Right lobe of liver (tissue), 6 donors: ENCODE measurements around the gene GPR89A. TPM values are rescaled to one million over a fixed set of nuclear protein-coding genes. Genes with fewer than 3 reads are reported as not detected.

Experiments
- ATAC-seq, 4 donors: fragments of 200-7000 bp; cut with Tn5 transposase; one replicate each; pipeline ENCODE4 v1.9.1; 2020; ENCODE audit warnings: mild to moderate bottlenecking in 4 of 4, moderate library complexity in 4 of 4
- DNase-seq, 3 donors: peaks; one replicate each; pipeline ENCODE4 v3.0.0-alpha.2; 2020
- H3K27ac ChIP-seq, 3 donors: fragments of 200-600 bp; one replicate each; pipeline ENCODE4 v1.8.0; 2022
- H3K27me3 ChIP-seq, 2 donors: fragments of 200-600 bp; one replicate each; pipeline ENCODE4 v1.8.0; 2022
- H3K36me3 ChIP-seq, 4 donors: fragments of 200-600 bp; sonication (generic) in 1 of 4; one replicate each; pipeline versions ENCODE4 v1.5.1 to v1.8.0; 2017 to 2022; ENCODE audit warnings: control low read depth in 1 of 4
- H3K4me1 ChIP-seq, 4 donors: fragments of 200-600 bp; sonication (generic) in 1 of 4; one replicate each; pipeline versions ENCODE4 v1.5.1 to v1.8.0; 2017 to 2022; ENCODE audit warnings: control low read depth in 1 of 4
- H3K4me3 ChIP-seq, 3 donors: fragments of 200-600 bp; one replicate each; pipeline ENCODE4 v1.8.0; 2022
- H3K9me3 ChIP-seq, 4 donors: fragments of 200-600 bp; sonication (generic) in 1 of 4; one replicate each; pipeline versions ENCODE4 v1.5.1 to v1.8.0; 2017 to 2022; ENCODE audit warnings: control low read depth in 1 of 4
- POLR2A ChIP-seq: fragments of 450-650 bp; IDR thresholded peaks from one replicate; pipeline ENCODE4 v1.6.1; 2017; ENCODE audit warnings: antibody characterized with exemption, mild to moderate bottlenecking
- WGBS: methylation state at CpG from one replicate; pipeline ENCODE4 v1.1.6; 2018; ENCODE audit warnings: low coverage, low lambda C conversion rate; ENCODE audit not compliant: insufficient coverage; ENCODE audit errors: missing lambda C conversion rate; 5-methylcytosine and 5-hydroxymethylcytosine counted together
- intact Hi-C, 2 donors: fragments of 100-400 bp; cut with DNase I; formaldehyde crosslinking; loops; one replicate each; pipeline versions ENCODE4 v1.11.2 to v1.14.1; 2022
- total RNA-seq, 6 experiments: library from RNA; depleted of rRNA in 2 of 6; stranded (reverse); fragments of >200 nt in 2 of 6; fragmentation: NEBNext Ultra II Directional in 3 of 6; extraction: Animal tissue kit (Norgen Biotek cat#: 25700) in 3 of 6; gene quantifications; one replicate each; pipeline versions ENCODE4 v1.1.0 to v1.2.4, GENCODE V29; 2016 to 2023
- TF ChIP-seq, protein P1 (sequence below), 4 donors: fragments of 200-600 bp in 3 of 4; fragments of 450-650 bp in 1 of 4; IDR thresholded peaks; one replicate each; pipeline versions ENCODE4 v1.5.1 to v1.8.0; 2016 to 2022; ENCODE audit warnings: antibody characterized with exemption in 4 of 4, mild to moderate bottlenecking in 2 of 4
- donor health status: DM: no; HTN: yes; CAD: no.
- donor health status: DM: no; HTN: no; CAD: no.
- donor health status: DM: no; HTN: no; CAD: no.
- donor health status: DM: no; HTN: yes; CAD: no.
- donor health status: DM: no; HTN: yes; CAD: no.

The GPR89A gene
- total RNA-seq, 6 experiments from 2014 or later, result 11.6 to 21.1 (median 15.5) TPM

- Histone ChIP-seq H3K9me3 (no peaks in the 10 kb centered on the region), H3K27me3 (no peaks in the 10 kb centered on the region), H3K36me3 (no peaks in the 10 kb centered on the region), H3K4me3 (peak overlapping the region in 2 of 3 donors; percentile 66 to 68), H3K4me1 (peaks cover 0 to 73% (median 20%) of the 10 kb centered on the region in 4 donors), H3K27ac (peak overlapping the region in 2 of 3 donors; percentile 94 to 98)
- intact Hi-C loops, result no loop called here
- ATAC-seq (no peak), DNase-seq (no peak)
- WGBS, result 52% methylated on average over 7 of the region's 7 CpGs
- TF ChIP-seq, protein P1, sequence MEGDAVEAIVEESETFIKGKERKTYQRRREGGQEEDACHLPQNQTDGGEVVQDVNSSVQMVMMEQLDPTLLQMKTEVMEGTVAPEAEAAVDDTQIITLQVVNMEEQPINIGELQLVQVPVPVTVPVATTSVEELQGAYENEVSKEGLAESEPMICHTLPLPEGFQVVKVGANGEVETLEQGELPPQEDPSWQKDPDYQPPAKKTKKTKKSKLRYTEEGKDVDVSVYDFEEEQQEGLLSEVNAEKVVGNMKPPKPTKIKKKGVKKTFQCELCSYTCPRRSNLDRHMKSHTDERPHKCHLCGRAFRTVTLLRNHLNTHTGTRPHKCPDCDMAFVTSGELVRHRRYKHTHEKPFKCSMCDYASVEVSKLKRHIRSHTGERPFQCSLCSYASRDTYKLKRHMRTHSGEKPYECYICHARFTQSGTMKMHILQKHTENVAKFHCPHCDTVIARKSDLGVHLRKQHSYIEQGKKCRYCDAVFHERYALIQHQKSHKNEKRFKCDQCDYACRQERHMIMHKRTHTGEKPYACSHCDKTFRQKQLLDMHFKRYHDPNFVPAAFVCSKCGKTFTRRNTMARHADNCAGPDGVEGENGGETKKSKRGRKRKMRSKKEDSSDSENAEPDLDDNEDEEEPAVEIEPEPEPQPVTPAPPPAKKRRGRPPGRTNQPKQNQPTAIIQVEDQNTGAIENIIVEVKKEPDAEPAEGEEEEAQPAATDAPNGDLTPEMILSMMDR (IDR thresholded peaks at IDR 0.05), result no peak
- TF ChIP-seq POLR2A, result no peak
Observed at GRCh38 chr1:145705622-145706021, 97.8 kb downstream of the GPR89A start.

GRCh38 chr1:145706086-145706664 is 98.4 kb downstream of the GPR89A start:
- ATAC-seq (no peak), DNase-seq (no peak)
- 22% methylated on average over 2 of the region's 2 CpGs for WGBS
- Histone ChIP-seq H3K4me3 (peak overlapping the region; percentile 37 to 68 (median 66)), H3K27ac (peak overlapping the region; percentile 49 to 98 (median 94)), H3K27me3 (no peaks in the 10 kb centered on the region), H3K4me1 (peaks cover 0 to 78% (median 23%) of the 10 kb centered on the region in 4 donors), H3K9me3 (no peaks in the 10 kb centered on the region), H3K36me3 (no peaks in the 10 kb centered on the region)
- TF ChIP-seq, protein P1 (IDR thresholded peaks at IDR 0.05), result no peak
- no peak for TF ChIP-seq POLR2A
- intact Hi-C loops, result no loop called here

- ATAC-seq (peak; percentile 83 to 92 (median 86)), DNase-seq (peak; percentile 79 to 93 (median 91))
- no peaks in the 10 kb centered on the region for H3K27me3 ChIP-seq
- intact Hi-C loops, result no loop called here
- peaks cover 0 to 78% (median 28%) of the 10 kb centered on the region in 4 donors for H3K4me1 ChIP-seq
- TF ChIP-seq, protein P1 (IDR thresholded peaks at IDR 0.05), result no peak
- peak; percentile 91 for TF ChIP-seq POLR2A
- no peaks in the 10 kb centered on the region for H3K9me3 ChIP-seq
- H3K36me3 ChIP-seq, result no peaks in the 10 kb centered on the region
- 45% methylated on average over 3 of the region's 9 CpGs for whole genome bisulfite sequencing
- H3K27ac ChIP-seq, result peak within 1 kb of the TSS; percentile 84 to 98 (median 94)
- peak within 1 kb of the TSS; percentile 37 to 68 (median 66) for H3K4me3 ChIP-seq
Observed at GRCh38 chr1:145707183-145707867, 99.5 kb downstream of the GPR89A start, which contains the start of gene PDZK1. TSS of gene PDZK1 (minus strand) at chr1:145707368. CDS start at chr1:145688021, 19,347 bp downstream.

- DNase-seq (peak in 1 of 3 donors; percentile 39), ATAC-seq (peak; percentile 23 to 56 (median 36))
- TF ChIP-seq POLR2A, result no peak
- TF ChIP-seq, protein P1 (IDR thresholded peaks at IDR 0.05), result no peak
- intact Hi-C loops, result no loop called here
- Histone ChIP-seq H3K4me1 (peaks cover 0 to 72% (median 27%) of the 10 kb centered on the region in 4 donors), H3K9me3 (no peaks in the 10 kb centered on the region), H3K36me3 (no peaks in the 10 kb centered on the region), H3K4me3 (no peak overlapping the region), H3K27me3 (no peaks in the 10 kb centered on the region), H3K27ac (peak overlapping the region; percentile 84 to 98 (median 94))
- 17% methylated on average over 6 of the region's 7 CpGs for WGBS
Observed at GRCh38 chr1:145708063-145708462, 100.3 kb downstream of the GPR89A start.
